ENCODE measurements around the gene COX19. TPM values are rescaled to one million over a fixed set of nuclear protein-coding genes. Genes with fewer than 3 reads are reported as not detected.

The COX19 gene
- total and polyA plus RNA-seq, 2 experiments from 2014 or later: 11.7 to 12.6 TPM

DNA sequence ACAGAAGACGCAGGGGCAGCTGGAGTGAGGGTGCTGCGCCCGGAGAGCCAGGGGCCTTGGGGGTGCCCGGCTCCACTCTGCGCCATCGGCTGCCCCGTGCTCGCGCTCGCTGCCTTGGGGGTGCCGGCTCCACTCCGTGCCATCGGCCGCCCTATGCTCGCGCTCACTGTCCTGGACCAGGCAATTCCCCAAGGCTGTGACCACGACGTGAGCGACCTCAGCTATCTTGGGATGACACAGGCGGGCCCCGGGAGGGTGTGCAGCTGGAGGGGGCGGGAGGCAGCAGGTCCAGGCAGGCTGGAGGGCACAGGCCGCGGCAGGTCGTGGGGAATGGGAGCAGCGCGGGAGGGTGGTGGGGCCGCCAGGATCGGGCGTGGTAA, 37.4 kb upstream of the COX19 start:
- Mint-ChIP-seq H3K27me3 (ENCODE audit: insufficient read depth, low read depth, poor library complexity) (peaks cover 17% of the 10 kb centered on the region), H3K4me3 (no peak overlapping the region), H3K36me3 (ENCODE audit: low read depth) (peaks cover 9% of the 10 kb centered on the region; the same call in 2 of the 3 replicates), H3K27ac (no peak overlapping the region), H3K4me1 (no peaks in the 10 kb centered on the region), H3K9me3 (no peaks in the 10 kb centered on the region)
- Histone ChIP-seq H3K4me3 (no peak overlapping the region), H3K9me2 (ENCODE audit: insufficient read depth) (no peaks in the 10 kb centered on the region), H3K27ac (ENCODE audit: low read depth) (no peak overlapping the region), H3K4me1 (ENCODE audit: insufficient read depth) (no peaks in the 10 kb centered on the region), H3K27me3 (ENCODE audit: insufficient read depth) (no peaks in the 10 kb centered on the region), H3K79me2 (replicated peaks; ENCODE audit: insufficient read depth) (0 out of 2 replicates have a peak, but pooled peaks cover 9% of the 10 kb centered on the region), H3K4me2 (no peak overlapping the region), H2AFZ (no peak overlapping the region), H3F3A (replicated peaks; ENCODE audit: low read depth) (0 out of 2 replicates have a peak, but pooled peaks cover 3% of the 10 kb centered on the region), H4K20me1 (replicated peaks; ENCODE audit: insufficient read depth) (peaks cover 11% of the 10 kb centered on the region; the same call in 1 of the 2 replicates), H3K36me3 (ENCODE audit: insufficient read depth) (no peaks in the 10 kb centered on the region)
- no peak for DNase-seq (ENCODE audit: low spot score)
- no peak; the same call in 1 of the 3 replicates for ATAC-seq
- TF ChIP-seq CREB1 (CRISPR knock-in tag; IDR thresholded peaks at IDR 0.05; ENCODE audit: low read depth): no peak
- TF ChIP-seq POLR2AphosphoS5 (IDR thresholded peaks at IDR 0.05; ENCODE audit: low read depth): no peak
- TF ChIP-seq, protein P1, sequence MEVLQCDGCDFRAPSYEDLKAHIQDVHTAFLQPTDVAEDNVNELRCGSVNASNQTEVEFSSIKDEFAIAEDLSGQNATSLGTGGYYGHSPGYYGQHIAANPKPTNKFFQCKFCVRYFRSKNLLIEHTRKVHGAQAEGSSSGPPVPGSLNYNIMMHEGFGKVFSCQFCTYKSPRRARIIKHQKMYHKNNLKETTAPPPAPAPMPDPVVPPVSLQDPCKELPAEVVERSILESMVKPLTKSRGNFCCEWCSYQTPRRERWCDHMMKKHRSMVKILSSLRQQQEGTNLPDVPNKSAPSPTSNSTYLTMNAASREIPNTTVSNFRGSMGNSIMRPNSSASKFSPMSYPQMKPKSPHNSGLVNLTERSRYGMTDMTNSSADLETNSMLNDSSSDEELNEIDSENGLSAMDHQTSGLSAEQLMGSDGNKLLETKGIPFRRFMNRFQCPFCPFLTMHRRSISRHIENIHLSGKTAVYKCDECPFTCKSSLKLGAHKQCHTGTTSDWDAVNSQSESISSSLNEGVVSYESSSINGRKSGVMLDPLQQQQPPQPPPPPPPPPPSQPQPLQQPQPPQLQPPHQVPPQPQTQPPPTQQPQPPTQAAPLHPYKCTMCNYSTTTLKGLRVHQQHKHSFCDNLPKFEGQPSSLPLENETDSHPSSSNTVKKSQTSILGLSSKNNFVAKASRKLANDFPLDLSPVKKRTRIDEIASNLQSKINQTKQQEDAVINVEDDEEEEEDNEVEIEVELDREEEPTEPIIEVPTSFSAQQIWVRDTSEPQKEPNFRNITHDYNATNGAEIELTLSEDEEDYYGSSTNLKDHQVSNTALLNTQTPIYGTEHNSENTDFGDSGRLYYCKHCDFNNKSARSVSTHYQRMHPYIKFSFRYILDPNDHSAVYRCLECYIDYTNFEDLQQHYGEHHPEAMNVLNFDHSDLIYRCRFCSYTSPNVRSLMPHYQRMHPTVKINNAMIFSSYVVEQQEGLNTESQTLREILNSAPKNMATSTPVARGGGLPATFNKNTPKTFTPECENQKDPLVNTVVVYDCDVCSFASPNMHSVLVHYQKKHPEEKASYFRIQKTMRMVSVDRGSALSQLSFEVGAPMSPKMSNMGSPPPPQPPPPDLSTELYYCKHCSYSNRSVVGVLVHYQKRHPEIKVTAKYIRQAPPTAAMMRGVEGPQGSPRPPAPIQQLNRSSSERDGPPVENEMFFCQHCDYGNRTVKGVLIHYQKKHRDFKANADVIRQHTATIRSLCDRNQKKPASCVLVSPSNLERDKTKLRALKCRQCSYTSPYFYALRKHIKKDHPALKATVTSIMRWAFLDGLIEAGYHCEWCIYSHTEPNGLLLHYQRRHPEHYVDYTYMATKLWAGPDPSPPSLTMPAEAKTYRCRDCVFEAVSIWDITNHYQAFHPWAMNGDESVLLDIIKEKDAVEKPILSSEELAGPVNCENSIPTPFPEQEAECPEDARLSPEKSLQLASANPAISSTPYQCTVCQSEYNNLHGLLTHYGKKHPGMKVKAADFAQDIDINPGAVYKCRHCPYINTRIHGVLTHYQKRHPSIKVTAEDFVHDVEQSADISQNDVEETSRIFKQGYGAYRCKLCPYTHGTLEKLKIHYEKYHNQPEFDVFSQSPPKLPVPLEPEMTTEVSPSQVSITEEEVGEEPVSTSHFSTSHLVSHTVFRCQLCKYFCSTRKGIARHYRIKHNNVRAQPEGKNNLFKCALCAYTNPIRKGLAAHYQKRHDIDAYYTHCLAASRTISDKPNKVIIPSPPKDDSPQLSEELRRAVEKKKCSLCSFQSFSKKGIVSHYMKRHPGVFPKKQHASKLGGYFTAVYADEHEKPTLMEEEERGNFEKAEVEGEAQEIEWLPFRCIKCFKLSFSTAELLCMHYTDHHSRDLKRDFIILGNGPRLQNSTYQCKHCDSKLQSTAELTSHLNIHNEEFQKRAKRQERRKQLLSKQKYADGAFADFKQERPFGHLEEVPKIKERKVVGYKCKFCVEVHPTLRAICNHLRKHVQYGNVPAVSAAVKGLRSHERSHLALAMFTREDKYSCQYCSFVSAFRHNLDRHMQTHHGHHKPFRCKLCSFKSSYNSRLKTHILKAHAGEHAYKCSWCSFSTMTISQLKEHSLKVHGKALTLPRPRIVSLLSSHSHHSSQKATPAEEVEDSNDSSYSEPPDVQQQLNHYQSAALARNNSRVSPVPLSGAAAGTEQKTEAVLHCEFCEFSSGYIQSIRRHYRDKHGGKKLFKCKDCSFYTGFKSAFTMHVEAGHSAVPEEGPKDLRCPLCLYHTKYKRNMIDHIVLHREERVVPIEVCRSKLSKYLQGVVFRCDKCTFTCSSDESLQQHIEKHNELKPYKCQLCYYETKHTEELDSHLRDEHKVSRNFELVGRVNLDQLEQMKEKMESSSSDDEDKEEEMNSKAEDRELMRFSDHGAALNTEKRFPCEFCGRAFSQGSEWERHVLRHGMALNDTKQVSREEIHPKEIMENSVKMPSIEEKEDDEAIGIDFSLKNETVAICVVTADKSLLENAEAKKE (CRISPR knock-in tag; IDR thresholded peaks at IDR 0.05): no peak
- TF ChIP-seq NANOG (IDR thresholded peaks at IDR 0.05; ENCODE audit: borderline replicate concordance): no peak
- TF ChIP-seq EZH2phosphoT487 (IDR thresholded peaks at IDR 0.05; ENCODE audit: unreplicated experiment): no peak
- TF ChIP-seq ZNF114 (CRISPR knock-in tag; IDR thresholded peaks at IDR 0.05): no peak
- TF ChIP-seq EZH2 (IDR thresholded peaks at IDR 0.05; ENCODE audit: low read depth, unreplicated experiment): no peak
- TF ChIP-seq STAT1 (IDR thresholded peaks at IDR 0.05; ENCODE audit: unreplicated experiment): no peak
- TF ChIP-seq ZNF331 (CRISPR knock-in tag; IDR thresholded peaks at IDR 0.05; ENCODE audit: low read depth): no peak
- TF ChIP-seq, protein P2, sequence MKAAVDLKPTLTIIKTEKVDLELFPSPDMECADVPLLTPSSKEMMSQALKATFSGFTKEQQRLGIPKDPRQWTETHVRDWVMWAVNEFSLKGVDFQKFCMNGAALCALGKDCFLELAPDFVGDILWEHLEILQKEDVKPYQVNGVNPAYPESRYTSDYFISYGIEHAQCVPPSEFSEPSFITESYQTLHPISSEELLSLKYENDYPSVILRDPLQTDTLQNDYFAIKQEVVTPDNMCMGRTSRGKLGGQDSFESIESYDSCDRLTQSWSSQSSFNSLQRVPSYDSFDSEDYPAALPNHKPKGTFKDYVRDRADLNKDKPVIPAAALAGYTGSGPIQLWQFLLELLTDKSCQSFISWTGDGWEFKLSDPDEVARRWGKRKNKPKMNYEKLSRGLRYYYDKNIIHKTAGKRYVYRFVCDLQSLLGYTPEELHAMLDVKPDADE (IDR thresholded peaks at IDR 0.05): no peak
